Measurements from ENCODE around the gene CCDC172.
"Not testable (repeated sequence)": the region's sequence is repeated elsewhere in the genome, so short reads cannot be mapped to it uniquely, and the experiment has no call there.

Gene CCDC172

GRCh38 chr10:116352125-116352524 lies 27.9 kb downstream of the CCDC172 start:
- DNase-seq: no peak

GRCh38 chr10:116353817-116354216 lies 29.6 kb downstream of the CCDC172 start:
- no peak for DNase-seq

GRCh38 chr10:116355341-116355740 lies 31.1 kb downstream of the CCDC172 start:
- no peak for DNase-seq

GRCh38 chr10:116356833-116357232 lies 32.6 kb downstream of the CCDC172 start:
- no peak for DNase-seq

- no peak for DNase-seq
Measured at GRCh38 chr10:116364868-116365267, 40.6 kb downstream of the CCDC172 start.

- DNase-seq: no peak
Measured at GRCh38 chr10:116371737-116372136, 47.5 kb downstream of the CCDC172 start.

GRCh38 chr10:116382290-116382689 lies 58.0 kb downstream of the CCDC172 start:
- DNase-seq: no peak

- no peak for DNase-seq
Measured at GRCh38 chr10:116385311-116385710, 61.1 kb downstream of the CCDC172 start.

GRCh38 chr10:116385994-116386809 lies 62.0 kb downstream of the CCDC172 start:
- DNase-seq: no peak

GRCh38 chr10:116393246-116393831 lies 69.1 kb downstream of the CCDC172 start:
- DNase-seq: not testable (repeated sequence)

GRCh38 chr10:116395223-116395985 lies 71.2 kb downstream of the CCDC172 start:
- DNase-seq: no peak

GRCh38 chr10:116398224-116398623 lies 74.0 kb downstream of the CCDC172 start:
- DNase-seq: no peak

- DNase-seq: no peak
Measured at GRCh38 chr10:116402858-116403257, 78.6 kb downstream of the CCDC172 start.

- DNase-seq: no peak
Measured at GRCh38 chr10:116403740-116404250, 79.5 kb downstream of the CCDC172 start.

- no peak for DNase-seq
Measured at GRCh38 chr10:116408719-116409118, 84.5 kb downstream of the CCDC172 start.

GRCh38 chr10:116410351-116410750 lies 86.1 kb downstream of the CCDC172 start:
- no peak for DNase-seq

- DNase-seq: no peak
Measured at GRCh38 chr10:116417821-116418220, 93.6 kb downstream of the CCDC172 start.

- no peak for DNase-seq
Measured at GRCh38 chr10:116418389-116418788, 94.1 kb downstream of the CCDC172 start.

- DNase-seq: no peak
Measured at GRCh38 chr10:116421815-116422214, 97.6 kb downstream of the CCDC172 start.

GRCh38 chr10:116427671-116428070 lies 103.4 kb downstream of the CCDC172 start, which contains the start of gene PNLIPRP3:
PNLIPRP3 (plus strand) TSS chr10:116427847; CDS start chr10:116428013, 166 bp downstream.
- DNase-seq: no peak

- no peak for DNase-seq
Measured at GRCh38 chr10:116429288-116429977, 105.2 kb downstream of the CCDC172 start.
